SK-N-SH treated with all-trans-retinoic acid at 6 μM for 48 hours (cell line): ENCODE results near the gene C17orf100.
"Not testable (repeated sequence)": the region's sequence is repeated elsewhere in the genome, so short reads cannot be mapped to it uniquely, and the experiment has no call there.

Experiments
- ATAC-seq: fragments of 200-7000 bp; cut with Tn5 transposase; 3 replicates; pipeline ENCODE4 v1.9.1; 2020; ENCODE audit warnings: mild to moderate bottlenecking, moderate library complexity
- ARNTL ChIP-seq: fragments of 450-650 bp; formaldehyde crosslinking; IDR thresholded peaks from 2 replicates; pipeline ENCODE4 v1.5.0; 2020; ENCODE audit warnings: low read depth, mild to moderate bottlenecking, moderate library complexity, borderline replicate concordance
- BACH2 ChIP-seq: fragments of 250-450 bp; sonication (Bioruptor Pico); IDR thresholded peaks from 2 replicates; pipeline ENCODE4 v1.9.0; 2021; ENCODE audit warnings: mild to moderate bottlenecking, borderline replicate concordance
- CSDC2 ChIP-seq: fragments of 250-450 bp; sonication (Bioruptor Pico); IDR thresholded peaks from 2 replicates; pipeline ENCODE4 v1.5.0; 2020; ENCODE audit warnings: mild to moderate bottlenecking, moderate library complexity
- ESRRG ChIP-seq: fragments of 250-450 bp; sonication (Bioruptor Pico); IDR thresholded peaks from 2 replicates; pipeline ENCODE4 v1.6.1; 2021; ENCODE audit warnings: mild to moderate bottlenecking
- GLIS3 ChIP-seq: fragments of 250-450 bp; sonication (Bioruptor Pico); IDR thresholded peaks from 2 replicates; pipeline ENCODE4 v1.5.0; 2020; ENCODE audit warnings: mild to moderate bottlenecking, moderate library complexity
- ISL1 ChIP-seq: fragments of 250-450 bp; sonication (Bioruptor Pico); IDR thresholded peaks from 2 replicates; pipeline ENCODE4 v2.1.2; 2022; ENCODE audit warnings: mild to moderate bottlenecking, moderate library complexity
- OSR1 ChIP-seq: fragments of 250-450 bp; sonication (Bioruptor Pico); IDR thresholded peaks from 2 replicates; pipeline ENCODE4 v1.8.0; 2022; ENCODE audit warnings: moderate library complexity, mild to moderate bottlenecking, inconsistent platforms
- PPARA ChIP-seq: fragments of 250-450 bp; sonication (Bioruptor Pico); IDR thresholded peaks from 2 replicates; pipeline ENCODE4 v1.5.0; 2020; ENCODE audit warnings: mild to moderate bottlenecking, borderline replicate concordance
- RARB ChIP-seq: fragments of 250-450 bp; sonication (Bioruptor Pico); IDR thresholded peaks from 2 replicates; pipeline ENCODE4 v1.8.0; 2021; ENCODE audit warnings: mild to moderate bottlenecking, moderate library complexity
- SNAI2 ChIP-seq: fragments of 250-450 bp; sonication (Bioruptor Pico); IDR thresholded peaks from 2 replicates; pipeline ENCODE4 v1.5.0; 2020; ENCODE audit warnings: mild to moderate bottlenecking, moderate library complexity
- TCF4 ChIP-seq: fragments of 250-450 bp; sonication (Bioruptor Pico); IDR thresholded peaks from 2 replicates; pipeline ENCODE4 v1.8.0; 2021; ENCODE audit warnings: mild to moderate bottlenecking, moderate library complexity, borderline replicate concordance
- TOX ChIP-seq: fragments of 250-450 bp; sonication (Bioruptor Pico); IDR thresholded peaks from 2 replicates; pipeline ENCODE4 v1.8.0; 2021; ENCODE audit warnings: mild to moderate bottlenecking, moderate library complexity, borderline replicate concordance
- ZC3H10 ChIP-seq: fragments of 250-450 bp; sonication (Bioruptor Pico); IDR thresholded peaks from 2 replicates; pipeline ENCODE4 v1.5.1; 2021; ENCODE audit warnings: mild to moderate bottlenecking, moderate library complexity
- ZFP3 ChIP-seq: fragments of 250-450 bp; sonication (Bioruptor Pico); IDR thresholded peaks from 2 replicates; pipeline ENCODE4 v1.5.0; 2020; ENCODE audit warnings: mild to moderate bottlenecking, moderate library complexity
- ZFP30 ChIP-seq: fragments of 450-650 bp; formaldehyde crosslinking; IDR thresholded peaks from 2 replicates; pipeline ENCODE4 v1.5.0; 2022; ENCODE audit warnings: mild to moderate bottlenecking, moderate library complexity
- ZNF565 ChIP-seq: fragments of 450-650 bp; formaldehyde crosslinking; conservative IDR thresholded peaks from 2 replicates; pipeline ENCODE4 v1.5.0; 2020; ENCODE audit warnings: low read depth, mild to moderate bottlenecking, moderate library complexity
- ZNF70 ChIP-seq: fragments of 450-650 bp; formaldehyde crosslinking; IDR thresholded peaks from 2 replicates; pipeline ENCODE4 v1.5.0; 2020; ENCODE audit warnings: mild to moderate bottlenecking, moderate library complexity
- ZNF8 ChIP-seq: fragments of 450-650 bp; formaldehyde crosslinking; IDR thresholded peaks from 2 replicates; pipeline ENCODE4 v1.5.0; 2020; ENCODE audit warnings: mild to moderate bottlenecking, moderate library complexity
- TF ChIP-seq, protein P1 (sequence below): fragments of 250-450 bp; sonication (Bioruptor Pico); IDR thresholded peaks from 2 replicates; pipeline ENCODE4 v1.5.0; 2020; ENCODE audit warnings: mild to moderate bottlenecking, moderate library complexity
- TF ChIP-seq, protein P2 (sequence below): fragments of 250-450 bp; sonication (Bioruptor Pico); IDR thresholded peaks from 2 replicates; pipeline ENCODE4 v1.8.0; 2020; ENCODE audit warnings: mild to moderate bottlenecking, moderate library complexity, borderline replicate concordance
- TF ChIP-seq, protein P3 (sequence below): fragments of 250-450 bp; sonication (Bioruptor Pico); IDR thresholded peaks from 2 replicates; pipeline ENCODE4 v1.5.1; 2021; ENCODE audit warnings: mild to moderate bottlenecking, moderate library complexity
- TF ChIP-seq, protein P4 (sequence below): fragments of 250-450 bp; sonication (Bioruptor Pico); IDR thresholded peaks from 2 replicates; pipeline ENCODE4 v1.5.1; 2020; ENCODE audit warnings: low read depth, mild to moderate bottlenecking, moderate library complexity

C17orf100 gene

DNA sequence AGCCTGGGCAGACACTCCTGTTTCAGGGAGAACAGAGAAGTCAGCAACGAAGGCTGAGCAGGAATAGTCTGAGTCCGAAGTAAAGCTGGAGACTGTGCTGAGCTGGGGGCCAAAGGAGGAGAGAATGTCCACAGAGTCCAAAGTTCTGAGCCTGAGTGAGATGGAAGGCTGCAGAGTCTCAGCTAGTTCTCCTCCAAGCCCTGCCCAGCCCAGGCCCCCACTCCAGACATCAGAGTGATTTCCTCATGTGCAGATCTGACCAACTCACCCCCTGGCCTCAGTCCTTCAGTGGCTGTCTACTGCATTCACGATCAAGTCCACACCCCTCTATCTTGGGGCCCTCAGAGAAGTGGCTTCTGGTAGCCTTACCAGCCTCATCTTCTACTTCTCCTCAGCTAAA is 40.0 kb downstream of the C17orf100 start:
- ATAC-seq = no peak
- TF ChIP-seq TCF4 (CRISPR knock-in tag) = no peak
- no peak for TF ChIP-seq ZFP3 (CRISPR knock-in tag)
- TF ChIP-seq ZNF70 (CRISPR knock-in tag) = no peak

DNA sequence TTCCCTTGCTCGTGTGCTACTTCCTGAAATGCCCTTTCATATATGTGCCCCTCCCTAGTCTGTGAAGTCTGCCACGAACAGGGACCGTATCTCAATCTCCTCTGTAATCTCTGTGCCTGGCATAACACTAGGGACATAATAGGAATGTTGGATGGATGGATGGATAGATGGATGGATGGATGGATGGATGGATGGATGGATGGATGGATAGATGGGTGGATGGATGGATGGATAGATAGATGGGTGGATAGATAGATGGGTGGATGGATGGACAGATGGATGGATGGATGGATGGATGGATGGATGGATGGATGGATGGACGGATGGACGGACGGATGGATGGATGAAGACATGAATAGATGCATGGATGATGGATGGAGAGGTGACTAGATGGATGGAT is 40.4 kb downstream of the C17orf100 start:
- ATAC-seq = not testable (repeated sequence)

DNA sequence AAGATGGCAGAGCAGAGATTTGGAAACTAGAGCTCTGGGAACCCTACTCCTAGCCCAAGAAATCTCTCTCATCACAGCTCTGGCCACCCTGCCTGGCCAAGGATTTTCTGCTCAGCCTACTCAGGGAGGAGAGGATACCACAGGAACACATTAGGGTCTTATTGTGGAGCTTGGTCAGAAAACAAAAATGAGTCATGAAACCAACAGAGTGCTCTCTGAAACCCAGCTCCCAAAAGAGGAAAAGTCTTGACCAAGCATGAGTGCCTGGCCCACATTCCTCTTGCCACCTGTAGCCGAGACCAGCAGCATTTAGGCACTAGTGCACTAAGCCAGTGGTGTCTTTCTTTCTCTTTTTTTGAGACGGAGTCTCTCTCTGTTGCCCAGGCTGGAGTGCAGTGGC is 43.5 kb downstream of the C17orf100 start:
- ATAC-seq = no peak
- no peak for TF ChIP-seq ZNF8 (CRISPR knock-in tag)
- no peak for TF ChIP-seq ZFP3 (CRISPR knock-in tag)
- no peak for TF ChIP-seq OSR1 (CRISPR knock-in tag)
- TF ChIP-seq, protein P1, sequence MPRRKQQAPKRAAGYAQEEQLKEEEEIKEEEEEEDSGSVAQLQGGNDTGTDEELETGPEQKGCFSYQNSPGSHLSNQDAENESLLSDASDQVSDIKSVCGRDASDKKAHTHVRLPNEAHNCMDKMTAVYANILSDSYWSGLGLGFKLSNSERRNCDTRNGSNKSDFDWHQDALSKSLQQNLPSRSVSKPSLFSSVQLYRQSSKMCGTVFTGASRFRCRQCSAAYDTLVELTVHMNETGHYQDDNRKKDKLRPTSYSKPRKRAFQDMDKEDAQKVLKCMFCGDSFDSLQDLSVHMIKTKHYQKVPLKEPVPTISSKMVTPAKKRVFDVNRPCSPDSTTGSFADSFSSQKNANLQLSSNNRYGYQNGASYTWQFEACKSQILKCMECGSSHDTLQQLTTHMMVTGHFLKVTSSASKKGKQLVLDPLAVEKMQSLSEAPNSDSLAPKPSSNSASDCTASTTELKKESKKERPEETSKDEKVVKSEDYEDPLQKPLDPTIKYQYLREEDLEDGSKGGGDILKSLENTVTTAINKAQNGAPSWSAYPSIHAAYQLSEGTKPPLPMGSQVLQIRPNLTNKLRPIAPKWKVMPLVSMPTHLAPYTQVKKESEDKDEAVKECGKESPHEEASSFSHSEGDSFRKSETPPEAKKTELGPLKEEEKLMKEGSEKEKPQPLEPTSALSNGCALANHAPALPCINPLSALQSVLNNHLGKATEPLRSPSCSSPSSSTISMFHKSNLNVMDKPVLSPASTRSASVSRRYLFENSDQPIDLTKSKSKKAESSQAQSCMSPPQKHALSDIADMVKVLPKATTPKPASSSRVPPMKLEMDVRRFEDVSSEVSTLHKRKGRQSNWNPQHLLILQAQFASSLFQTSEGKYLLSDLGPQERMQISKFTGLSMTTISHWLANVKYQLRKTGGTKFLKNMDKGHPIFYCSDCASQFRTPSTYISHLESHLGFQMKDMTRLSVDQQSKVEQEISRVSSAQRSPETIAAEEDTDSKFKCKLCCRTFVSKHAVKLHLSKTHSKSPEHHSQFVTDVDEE = no peak
- TF ChIP-seq ZNF70 (CRISPR knock-in tag) = no peak

DNA sequence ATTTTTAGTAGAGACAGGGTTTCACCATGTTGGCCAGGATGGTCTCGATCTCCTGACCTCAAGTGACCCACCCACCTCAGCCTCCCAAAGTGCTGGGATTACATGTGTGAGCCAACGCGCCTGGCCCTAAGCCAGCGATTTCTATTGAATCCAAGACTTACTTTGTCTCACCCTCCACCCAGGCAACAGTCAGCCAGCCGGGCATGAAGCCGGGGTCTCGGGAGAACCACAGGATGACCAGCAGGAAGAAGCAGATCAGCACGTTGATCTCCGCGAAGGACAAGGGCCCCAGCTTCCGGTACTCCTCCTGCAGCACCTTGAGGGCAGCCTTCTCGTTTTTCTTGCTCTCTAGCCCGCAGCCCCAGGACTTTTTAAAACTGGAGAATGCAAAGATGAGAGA is 44.0 kb downstream of the C17orf100 start:
- ATAC-seq = no peak
- TF ChIP-seq ZNF8 (CRISPR knock-in tag) (no peak), ZFP3 (CRISPR knock-in tag) (no peak), ZC3H10 (no peak), PPARA (CRISPR knock-in tag) (no peak), GLIS3 (CRISPR knock-in tag) (no peak), CSDC2 (CRISPR knock-in tag) (no peak), ZNF70 (CRISPR knock-in tag) (no peak), BACH2 (CRISPR knock-in tag) (no peak), TOX (CRISPR knock-in tag) (no peak), TCF4 (CRISPR knock-in tag) (no peak), ESRRG (CRISPR knock-in tag) (no peak), RARB (CRISPR knock-in tag) (no peak), OSR1 (CRISPR knock-in tag) (no peak), SNAI2 (CRISPR knock-in tag) (no peak), ZNF565 (CRISPR knock-in tag) (no peak)
- TF ChIP-seq, protein P2, sequence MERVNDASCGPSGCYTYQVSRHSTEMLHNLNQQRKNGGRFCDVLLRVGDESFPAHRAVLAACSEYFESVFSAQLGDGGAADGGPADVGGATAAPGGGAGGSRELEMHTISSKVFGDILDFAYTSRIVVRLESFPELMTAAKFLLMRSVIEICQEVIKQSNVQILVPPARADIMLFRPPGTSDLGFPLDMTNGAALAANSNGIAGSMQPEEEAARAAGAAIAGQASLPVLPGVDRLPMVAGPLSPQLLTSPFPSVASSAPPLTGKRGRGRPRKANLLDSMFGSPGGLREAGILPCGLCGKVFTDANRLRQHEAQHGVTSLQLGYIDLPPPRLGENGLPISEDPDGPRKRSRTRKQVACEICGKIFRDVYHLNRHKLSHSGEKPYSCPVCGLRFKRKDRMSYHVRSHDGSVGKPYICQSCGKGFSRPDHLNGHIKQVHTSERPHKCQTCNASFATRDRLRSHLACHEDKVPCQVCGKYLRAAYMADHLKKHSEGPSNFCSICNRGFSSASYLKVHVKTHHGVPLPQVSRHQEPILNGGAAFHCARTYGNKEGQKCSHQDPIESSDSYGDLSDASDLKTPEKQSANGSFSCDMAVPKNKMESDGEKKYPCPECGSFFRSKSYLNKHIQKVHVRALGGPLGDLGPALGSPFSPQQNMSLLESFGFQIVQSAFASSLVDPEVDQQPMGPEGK (CRISPR knock-in tag) = no peak
- TF ChIP-seq, protein P3, sequence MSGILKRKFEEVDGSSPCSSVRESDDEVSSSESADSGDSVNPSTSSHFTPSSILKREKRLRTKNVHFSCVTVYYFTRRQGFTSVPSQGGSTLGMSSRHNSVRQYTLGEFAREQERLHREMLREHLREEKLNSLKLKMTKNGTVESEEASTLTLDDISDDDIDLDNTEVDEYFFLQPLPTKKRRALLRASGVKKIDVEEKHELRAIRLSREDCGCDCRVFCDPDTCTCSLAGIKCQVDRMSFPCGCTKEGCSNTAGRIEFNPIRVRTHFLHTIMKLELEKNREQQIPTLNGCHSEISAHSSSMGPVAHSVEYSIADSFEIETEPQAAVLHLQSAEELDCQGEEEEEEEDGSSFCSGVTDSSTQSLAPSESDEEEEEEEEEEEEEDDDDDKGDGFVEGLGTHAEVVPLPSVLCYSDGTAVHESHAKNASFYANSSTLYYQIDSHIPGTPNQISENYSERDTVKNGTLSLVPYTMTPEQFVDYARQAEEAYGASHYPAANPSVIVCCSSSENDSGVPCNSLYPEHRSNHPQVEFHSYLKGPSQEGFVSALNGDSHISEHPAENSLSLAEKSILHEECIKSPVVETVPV (CRISPR knock-in tag) = no peak

DNA sequence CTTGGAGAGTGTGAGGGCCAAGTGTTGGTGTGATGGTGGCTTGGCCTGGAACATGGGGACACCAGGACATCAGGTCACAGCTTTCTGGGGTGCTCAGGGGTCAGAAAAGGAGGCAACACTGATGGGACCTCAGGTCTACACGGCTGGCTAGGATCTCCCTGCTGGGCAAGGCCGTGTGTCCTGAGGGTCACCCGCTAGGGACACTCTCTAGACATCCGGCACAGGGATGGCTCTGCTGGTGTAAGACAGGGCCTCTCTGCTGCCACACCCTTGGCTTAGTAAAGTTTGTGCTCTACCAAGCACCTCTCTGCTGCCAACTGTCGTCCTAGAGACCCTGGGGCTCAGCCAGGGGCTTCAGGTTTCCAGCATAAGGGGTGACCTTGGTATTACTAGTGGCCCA is 45.3 kb downstream of the C17orf100 start:
- ATAC-seq = no peak
- TF ChIP-seq, protein P4, sequence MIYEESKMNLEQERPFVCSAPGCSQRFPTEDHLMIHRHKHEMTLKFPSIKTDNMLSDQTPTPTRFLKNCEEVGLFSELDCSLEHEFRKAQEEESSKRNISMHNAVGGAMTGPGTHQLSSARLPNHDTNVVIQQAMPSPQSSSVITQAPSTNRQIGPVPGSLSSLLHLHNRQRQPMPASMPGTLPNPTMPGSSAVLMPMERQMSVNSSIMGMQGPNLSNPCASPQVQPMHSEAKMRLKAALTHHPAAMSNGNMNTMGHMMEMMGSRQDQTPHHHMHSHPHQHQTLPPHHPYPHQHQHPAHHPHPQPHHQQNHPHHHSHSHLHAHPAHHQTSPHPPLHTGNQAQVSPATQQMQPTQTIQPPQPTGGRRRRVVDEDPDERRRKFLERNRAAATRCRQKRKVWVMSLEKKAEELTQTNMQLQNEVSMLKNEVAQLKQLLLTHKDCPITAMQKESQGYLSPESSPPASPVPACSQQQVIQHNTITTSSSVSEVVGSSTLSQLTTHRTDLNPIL = no peak
- TF ChIP-seq, protein P2 (CRISPR knock-in tag) = no peak
- no peak for TF ChIP-seq GLIS3 (CRISPR knock-in tag)
- TF ChIP-seq RARB (CRISPR knock-in tag) = no peak
- no peak for TF ChIP-seq CSDC2 (CRISPR knock-in tag)
- no peak for TF ChIP-seq BACH2 (CRISPR knock-in tag)
- TF ChIP-seq, protein P3 (CRISPR knock-in tag) = no peak
- no peak for TF ChIP-seq ZC3H10
- no peak for TF ChIP-seq ARNTL (CRISPR knock-in tag)
- TF ChIP-seq ZNF565 (CRISPR knock-in tag) = no peak
- no peak for TF ChIP-seq ZFP30 (CRISPR knock-in tag)
- no peak for TF ChIP-seq ISL1 (CRISPR knock-in tag)
- TF ChIP-seq ESRRG (CRISPR knock-in tag) = no peak
- TF ChIP-seq TCF4 (CRISPR knock-in tag) = no peak
- TF ChIP-seq ZFP3 (CRISPR knock-in tag) = no peak
- TF ChIP-seq OSR1 (CRISPR knock-in tag) = no peak
- no peak for TF ChIP-seq SNAI2 (CRISPR knock-in tag)
